HG03066 (cell line): Measurements from ENCODE around the gene OSGEP.

ENCODE experiments used
- ATAC-seq: cut with Tn5 transposase; IDR thresholded peaks from one replicate; pipeline ENCODE4 v1.9.1; 2021; ENCODE audit warnings: low read depth; ENCODE audit not compliant: unreplicated experiment

OSGEP gene

DNA sequence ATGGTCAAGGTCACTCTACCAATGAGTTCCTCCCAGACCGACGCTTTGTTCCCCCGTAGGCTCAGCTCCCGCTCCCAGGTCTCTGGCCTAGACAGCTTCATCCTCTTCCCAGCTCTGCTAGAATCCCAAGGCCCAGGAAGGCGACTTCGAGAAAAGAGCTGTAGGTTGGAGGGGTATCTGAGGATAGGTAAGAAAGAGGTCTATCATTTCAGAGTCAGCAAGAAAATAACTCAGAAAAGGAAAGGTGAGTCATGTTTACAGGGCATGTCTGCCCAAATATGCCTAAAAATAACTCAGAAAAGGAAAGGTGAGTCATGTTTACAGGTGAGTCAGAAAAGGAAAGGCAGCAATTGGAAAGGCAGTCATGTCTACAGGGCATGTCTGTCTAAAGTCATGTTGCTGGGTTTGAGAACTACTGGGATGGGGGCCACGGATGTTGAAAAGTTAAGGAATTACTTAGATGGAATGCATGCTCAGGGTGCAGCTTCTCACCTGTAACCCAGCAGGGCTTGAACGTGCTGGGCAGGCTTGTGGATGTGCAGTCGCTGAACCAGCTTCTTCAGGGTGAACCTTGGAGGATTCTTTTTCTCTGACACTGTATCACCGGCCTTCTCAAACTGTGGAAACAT, 53.5 kb downstream of the OSGEP start:
- ATAC-seq, result no peak

GRCh38 chr14:20400589-20400964, 54.0 kb downstream of the OSGEP start:
- ATAC-seq, result no peak

- no peak for ATAC-seq
These were observed 57.1 kb downstream of the OSGEP start for GRCh38 chr14:20397511-20397910.
